HEK293T (cell line): ENCODE results near the gene GPATCH4.
"Not testable (repeated sequence)": the region's sequence is repeated elsewhere in the genome, so short reads cannot be mapped to it uniquely, and the experiment has no call there.

ENCODE experiments used
- CTCF ChIA-PET: fragments of 350-600 bp; formaldehyde crosslinking; extraction: SDS; loops from one replicate; lab custom pipeline; 2021; ENCODE audit warnings: antibody characterized with exemption, inconsistent platforms; lab: Yijun Ruan, JAX
- POLR2A ChIA-PET: fragments of 350-600 bp; formaldehyde crosslinking; extraction: SDS; loops from one replicate; lab custom pipeline; 2020; ENCODE audit warnings: antibody characterized with exemption, inconsistent platforms; lab: Yijun Ruan, JAX
- DNase-seq: peaks from one replicate; pipeline ENCODE4 v3.0.0; 2012; ENCODE audit warnings: mixed read lengths; ENCODE audit errors: extremely low spot score
- ARNT ChIP-seq: fragments of 450-650 bp; IDR thresholded peaks from 2 replicates; pipeline ENCODE4 v1.6.1; 2017; ENCODE audit warnings: mild to moderate bottlenecking
- BHLHE40 ChIP-seq: fragments of 450-650 bp; IDR thresholded peaks from 2 replicates; pipeline ENCODE4 v1.6.1; 2016; ENCODE audit warnings: mild to moderate bottlenecking, moderate library complexity, borderline replicate concordance
- CTBP1 ChIP-seq: fragments of 450-650 bp; IDR thresholded peaks from 2 replicates; pipeline ENCODE4 v1.6.1; 2016; ENCODE audit warnings: borderline replicate concordance
- ELF4 ChIP-seq: fragments of 450-650 bp; IDR thresholded peaks from 2 replicates; pipeline ENCODE4 v1.6.1; 2017; ENCODE audit warnings: antibody characterized with exemption
- FOXA1 ChIP-seq: fragments of 450-650 bp; IDR thresholded peaks from 2 replicates; pipeline ENCODE4 v1.6.1; 2016; ENCODE audit warnings: mild to moderate bottlenecking
- FOXK2 ChIP-seq: fragments of 450-650 bp; IDR thresholded peaks from 2 replicates; pipeline ENCODE4 v1.6.1; 2016; ENCODE audit warnings: mild to moderate bottlenecking
- FOXM1 ChIP-seq: fragments of 450-650 bp; IDR thresholded peaks from 2 replicates; pipeline ENCODE4 v1.6.1; 2017; ENCODE audit warnings: mild to moderate bottlenecking, borderline replicate concordance
- LEF1 ChIP-seq: fragments of 450-650 bp; IDR thresholded peaks from 2 replicates; pipeline ENCODE4 v1.6.1; 2017; ENCODE audit warnings: mild to moderate bottlenecking, borderline replicate concordance
- PKNOX1 ChIP-seq: fragments of 450-650 bp; IDR thresholded peaks from 2 replicates; pipeline ENCODE4 v1.6.1; 2016
- SP1 ChIP-seq: fragments of 450-650 bp; IDR thresholded peaks from 2 replicates; pipeline ENCODE4 v1.6.1; 2017
- SUZ12 ChIP-seq: fragments of 450-650 bp; IDR thresholded peaks from 2 replicates; pipeline ENCODE4 v1.6.1; 2016; ENCODE audit warnings: mild to moderate bottlenecking
- TARDBP ChIP-seq: fragments of 450-650 bp; IDR thresholded peaks from 2 replicates; pipeline ENCODE4 v1.6.1; 2016
- ZNF384 ChIP-seq: fragments of 450-650 bp; IDR thresholded peaks from 2 replicates; pipeline ENCODE4 v1.6.1; 2016

Gene GPATCH4

GRCh38 chr1:156608036-156608674 is 6.9 kb upstream of the GPATCH4 start:
- TF ChIP-seq TARDBP (no peak), FOXA1 (no peak), LEF1 (no peak), CTBP1 (no peak), FOXM1 (no peak), ELF4 (no peak), SP1 (no peak), ZNF384 (no peak), FOXK2 (no peak)
- POLR2A ChIA-PET = interaction anchor here (1.4 kb wide), 1 partner anchor 16 kb away, joined by 10 read pairs; the partner anchor contains the start of gene NAXE
- CTCF ChIA-PET = interaction anchor here (0.6 to 1.8 kb wide), 14 partner anchors 8 to 151 kb away, joined by 3 to 13 read pairs (median 4); partner anchors contain the start of genes HAPLN2 and NAXE
- DNase-seq = peak; percentile 78

GRCh38 chr1:156607344-156607743 is 6.1 kb upstream of the GPATCH4 start:
- POLR2A ChIA-PET, CTCF ChIA-PET, DNase-seq: not testable (repeated sequence)

- ChIA-PET POLR2A (interaction anchor here (1.0 to 4.9 kb wide), 3 partner anchors 11 to 102 kb away, joined by 3 to 57 read pairs (median 3); partner anchors contain the start of genes MEF2D and NAXE), CTCF (interaction anchor here (0.7 to 2.6 kb wide), 9 partner anchors 9 to 217 kb away, joined by 3 to 7 read pairs (median 4); no protein-coding TSS in a partner anchor)
- TF ChIP-seq ZNF384 (peak; percentile 95), FOXK2 (no peak)
- peak; percentile 45 for DNase-seq
Measured at GRCh38 chr1:156602557-156602993, 1.3 kb upstream of the GPATCH4 start.

GRCh38 chr1:156601892-156602291 is 613 bp upstream of the GPATCH4 start:
- ChIA-PET POLR2A (interaction anchor here (0.6 to 4.9 kb wide), 5 partner anchors 10 to 144 kb away, joined by 3 to 57 read pairs (median 4); partner anchors contain the start of genes MEF2D and NAXE), CTCF (interaction anchor here (0.7 to 2.6 kb wide), 8 partner anchors 8 to 216 kb away, joined by 3 to 7 read pairs (median 4); partner anchors contain the start of gene NAXE)
- TF ChIP-seq LEF1 (no peak), ZNF384 (peak; percentile 84), FOXK2 (no peak), PKNOX1 (no peak), FOXA1 (no peak)
- no peak for DNase-seq

GRCh38 chr1:156600733-156601121 is 552 bp downstream of the GPATCH4 start:
- ChIA-PET CTCF (interaction anchor here (0.7 to 2.3 kb wide), 2 partner anchors 9 to 126 kb away, joined by 3 to 7 read pairs; partner anchors contain the start of gene NAXE), POLR2A (interaction anchor here (1.0 to 4.9 kb wide), 4 partner anchors 9 to 144 kb away, joined by 3 to 57 read pairs (median 4); partner anchors contain the start of genes NAXE and TTC24)
- DNase-seq = no peak
- TF ChIP-seq FOXK2 (no peak), ARNT (no peak), BHLHE40 (no peak), FOXM1 (no peak)

GRCh38 chr1:156599811-156600210 is 1.5 kb downstream of the GPATCH4 start:
- POLR2A ChIA-PET = interaction anchor here (1.0 to 4.9 kb wide), 3 partner anchors 8 to 143 kb away, joined by 4 to 57 read pairs (median 4); partner anchors contain the start of gene NAXE
- CTCF ChIA-PET = interaction anchor here (0.7 to 2.3 kb wide), 3 partner anchors 8 kb away, joined by 3 to 7 read pairs (median 3); partner anchors contain the start of gene NAXE
- no peak for DNase-seq
- TF ChIP-seq FOXM1 (no peak), ZNF384 (peak; percentile 89), FOXK2 (no peak), SUZ12 (no peak), CTBP1 (no peak), BHLHE40 (no peak), LEF1 (no peak), ELF4 (no peak), PKNOX1 (0 out of 2 replicates have a peak, but pooled peaks have one; percentile 42)

GRCh38 chr1:156598731-156599432 is 2.4 kb downstream of the GPATCH4 start:
- CTCF ChIA-PET = interaction anchor here (0.6 to 0.8 kb wide), 4 partner anchors 8 to 153 kb away, joined by 3 read pairs; no protein-coding TSS in a partner anchor
- TF ChIP-seq FOXK2 = no peak
- no peak for TF ChIP-seq LEF1
- TF ChIP-seq PKNOX1 = no peak
- POLR2A ChIA-PET = interaction anchor here (4.9 kb wide), 1 partner anchor 7 kb away, joined by 57 read pairs; the partner anchor contains the start of gene NAXE
- DNase-seq = no peak
